T-helper 2 cell treated with Interferon-gamma antibody and Interleukin-4, amounts not matched to agents 100 ng/mL and 5 ng/mL, for 36 hours (primary cell): ENCODE data around the gene CLEC3B. TPM values are rescaled to one million over a fixed set of nuclear protein-coding genes. Genes with fewer than 3 reads are reported as not detected.
"Not testable (repeated sequence)": the region's sequence is repeated elsewhere in the genome, so short reads cannot be mapped to it uniquely, and the experiment has no call there.

Source experiments
- intact Hi-C: fragments of 100-400 bp; cut with micrococcal nuclease; formaldehyde crosslinking; loops from one replicate; pipeline ENCODE4 v1.15.1; 2023
- total RNA-seq: library from RNA; stranded (reverse); gene quantifications from 2 replicates; pipeline ENCODE4 v1.2.3, GENCODE V29; 2022

Gene CLEC3B
- total RNA-seq: 0.27 and 0.36 TPM in 2 replicates

DNA sequence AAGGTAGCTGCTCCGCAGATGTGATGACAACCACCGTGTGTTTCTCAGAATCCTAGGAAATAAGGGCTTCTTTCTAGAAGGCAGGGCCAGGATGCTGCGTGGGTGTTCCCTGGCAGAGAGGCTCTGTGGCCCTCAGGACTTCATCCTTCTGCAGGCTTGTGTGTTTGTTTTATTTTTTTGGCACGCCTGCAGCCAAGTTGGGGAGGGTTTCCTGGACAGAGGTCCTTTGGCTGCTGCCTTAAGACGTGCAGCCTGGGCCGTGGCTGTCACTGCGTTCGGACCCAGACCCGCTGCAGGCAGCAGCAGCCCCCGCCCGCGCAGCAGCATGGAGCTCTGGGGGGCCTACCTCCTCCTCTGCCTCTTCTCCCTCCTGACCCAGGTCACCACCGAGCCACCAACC is at the start of gene CLEC3B:
Gene CLEC3B, plus strand, starts transcription at position 266 of the 400 bp plus-strand sequence. Its CDS starts 60 bp downstream, at position 326.
- intact Hi-C loops: no loop called here

DNA sequence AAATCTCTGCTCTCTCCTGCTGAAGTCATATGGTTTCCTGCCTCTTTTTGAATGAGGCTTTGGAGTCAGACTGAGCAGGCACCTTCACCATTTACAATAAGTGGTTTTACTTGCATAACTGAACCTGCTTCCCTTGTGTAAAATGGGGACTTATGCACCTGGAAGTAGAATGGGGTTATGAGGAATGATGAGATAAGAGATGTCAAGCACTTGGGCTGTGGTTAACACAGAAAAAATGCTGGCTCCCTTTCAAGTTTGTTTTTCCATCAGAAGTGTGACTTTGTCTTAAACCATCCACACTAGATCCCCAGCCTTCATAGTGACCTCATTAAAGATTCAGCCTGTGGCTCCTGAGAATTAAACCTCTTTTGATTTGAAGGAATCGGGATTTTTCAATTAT is 44.9 kb upstream of the CLEC3B start:
- intact Hi-C loops: no loop called here

DNA sequence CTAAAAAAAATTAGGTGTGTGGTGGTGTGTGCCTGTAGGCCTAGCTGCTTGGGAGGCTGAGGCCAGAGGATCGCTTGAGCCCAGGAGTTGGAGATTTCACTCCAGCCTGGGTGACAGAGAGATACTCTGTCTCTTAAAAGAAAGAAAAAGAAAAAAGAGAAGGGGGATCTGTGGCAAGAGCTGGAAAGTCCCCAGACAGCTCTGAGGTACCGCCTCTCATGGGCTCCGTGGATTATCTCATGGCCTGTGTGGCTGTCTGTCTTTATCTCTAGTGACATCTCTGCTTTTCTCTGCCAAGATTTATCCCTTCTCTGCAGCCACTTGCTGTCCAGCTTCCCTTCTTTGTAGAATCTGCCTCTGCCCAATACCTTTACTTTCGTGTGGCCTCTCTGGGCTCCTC is 44.4 kb upstream of the CLEC3B start:
- intact Hi-C loops: no loop called here

GRCh38 chr3:44982817-44983216 is 43.3 kb upstream of the CLEC3B start:
- intact Hi-C loops: no loop called here

GRCh38 chr3:44983484-44983941 is 42.6 kb upstream of the CLEC3B start:
- intact Hi-C loops: no loop called here

- intact Hi-C loops: no loop called here
These were observed 41.8 kb upstream of the CLEC3B start for GRCh38 chr3:44984335-44984734.

- intact Hi-C loops: not testable (repeated sequence)
These were observed 39.8 kb upstream of the CLEC3B start for GRCh38 chr3:44986330-44986729.

- intact Hi-C loops: no loop called here
These were observed 38.8 kb upstream of the CLEC3B start for GRCh38 chr3:44987332-44987731.

- intact Hi-C loops: no loop called here
These were observed 38.0 kb upstream of the CLEC3B start for GRCh38 chr3:44988073-44988472.

DNA sequence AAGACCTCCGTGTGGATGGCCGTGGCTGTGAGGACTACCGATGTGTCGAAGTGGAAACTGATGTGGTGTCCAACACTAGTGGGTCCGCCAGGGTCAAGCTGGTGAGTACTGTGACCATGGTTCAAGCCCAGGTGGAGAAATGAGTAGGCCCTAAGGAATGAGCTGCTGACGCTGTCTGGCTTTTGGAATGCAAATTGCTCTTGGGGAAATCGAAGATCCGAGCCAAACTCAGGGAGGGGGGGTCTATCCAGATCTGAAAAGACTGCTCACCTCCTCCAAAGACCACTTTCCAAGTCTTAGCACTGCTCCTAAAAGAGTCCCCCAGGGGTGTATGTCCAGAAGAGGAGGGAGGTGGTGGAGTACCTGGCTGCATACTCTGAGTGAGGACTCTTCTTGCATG is 37.0 kb upstream of the CLEC3B start:
- intact Hi-C loops: no loop called here

GRCh38 chr3:44989636-44990373 is 36.3 kb upstream of the CLEC3B start:
- intact Hi-C loops: no loop called here

- intact Hi-C loops: no loop called here
These were observed 34.8 kb upstream of the CLEC3B start for GRCh38 chr3:44991326-44991725.

GRCh38 chr3:44992555-44993470 is 33.3 kb upstream of the CLEC3B start:
- intact Hi-C loops: no loop called here

- intact Hi-C loops: no loop called here
These were observed 32.5 kb upstream of the CLEC3B start for GRCh38 chr3:44993471-44994205.

GRCh38 chr3:44995142-44995770 is 30.8 kb upstream of the CLEC3B start:
- intact Hi-C loops: no loop called here

DNA sequence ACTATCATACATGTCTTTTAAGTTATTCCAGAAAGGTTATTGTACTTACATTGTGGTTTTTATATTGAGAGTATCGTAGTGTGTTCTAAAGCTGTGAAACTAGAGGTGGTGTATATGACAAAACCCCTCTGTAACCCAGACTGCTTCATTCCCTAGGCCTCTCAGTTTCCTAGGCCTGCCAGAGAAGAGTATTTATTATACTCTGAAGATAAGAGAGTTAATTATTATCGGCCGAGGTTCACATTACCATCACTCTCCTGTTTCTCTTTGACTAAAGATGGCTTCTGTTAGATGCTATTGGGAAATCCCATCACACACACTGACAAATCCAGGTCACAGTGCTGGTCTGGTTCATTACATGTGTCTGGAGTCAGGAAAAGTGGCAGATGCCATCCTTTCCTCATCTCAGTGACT is 29.5 kb upstream of the CLEC3B start:
- intact Hi-C loops: no loop called here

DNA sequence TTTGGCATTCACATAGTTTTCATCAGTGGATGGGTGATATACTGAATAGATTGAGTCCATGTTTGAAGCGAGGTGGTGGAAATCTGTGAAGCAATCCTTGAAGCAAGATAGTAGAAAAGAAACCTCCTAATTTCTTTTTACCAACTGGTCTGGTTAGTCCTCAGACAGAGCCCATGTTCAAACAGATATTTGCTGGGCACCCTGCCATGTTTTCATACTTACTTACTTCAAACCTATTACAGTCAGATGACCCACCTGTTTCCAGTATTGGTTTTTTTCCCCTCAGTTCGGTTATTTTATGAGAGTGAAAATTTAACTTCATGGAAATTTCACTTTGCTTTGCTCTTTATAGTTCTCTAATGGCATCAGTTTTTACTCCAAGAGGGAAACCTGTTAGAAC is 26.3 kb upstream of the CLEC3B start:
- intact Hi-C loops: no loop called here

DNA sequence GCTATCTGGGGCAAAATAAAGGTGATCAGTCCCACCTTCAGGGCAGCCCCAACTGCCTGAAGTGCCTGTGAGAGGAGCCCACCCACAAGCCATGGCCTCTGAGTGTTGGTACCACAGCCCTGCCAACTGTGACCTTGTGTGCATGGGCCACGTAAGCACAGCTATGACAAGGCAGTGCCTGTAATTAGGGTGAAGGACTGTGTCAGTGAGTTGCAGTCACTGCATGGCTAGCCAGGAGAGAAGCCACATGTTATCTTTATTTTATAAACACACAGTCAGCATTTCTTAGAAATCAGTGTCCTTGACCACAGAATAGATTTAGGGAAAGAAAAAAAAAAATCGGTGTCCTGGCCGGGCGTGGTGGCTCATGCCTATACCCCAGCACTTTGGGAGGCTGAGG is 25.3 kb upstream of the CLEC3B start:
- intact Hi-C loops: no loop called here

GRCh38 chr3:45001738-45002137 is 24.4 kb upstream of the CLEC3B start:
- intact Hi-C loops: no loop called here

DNA sequence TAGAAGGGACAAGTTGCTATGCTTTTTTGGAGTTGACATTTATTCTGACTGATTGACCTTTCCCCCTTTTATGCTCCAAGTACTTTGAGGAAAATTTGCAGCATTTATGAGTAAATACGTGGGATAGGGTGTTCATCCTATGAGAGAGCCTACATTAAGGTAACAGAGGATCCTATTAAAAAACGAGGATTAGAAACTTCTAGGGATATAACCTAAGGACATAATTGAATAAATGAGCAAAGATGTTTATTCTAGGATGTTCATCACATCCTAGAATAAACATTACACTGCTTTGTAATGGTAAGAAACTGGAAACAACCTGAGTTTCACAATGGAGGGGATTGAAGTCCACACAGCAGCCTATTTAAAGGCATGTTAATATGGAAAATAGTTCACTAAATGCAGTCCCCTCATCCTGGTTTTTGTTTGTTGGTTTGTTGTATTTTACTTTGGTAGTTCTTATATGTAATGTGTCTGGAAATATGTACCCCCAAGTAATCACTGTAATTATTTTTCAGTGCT is 23.9 kb upstream of the CLEC3B start:
- intact Hi-C loops: no loop called here

DNA sequence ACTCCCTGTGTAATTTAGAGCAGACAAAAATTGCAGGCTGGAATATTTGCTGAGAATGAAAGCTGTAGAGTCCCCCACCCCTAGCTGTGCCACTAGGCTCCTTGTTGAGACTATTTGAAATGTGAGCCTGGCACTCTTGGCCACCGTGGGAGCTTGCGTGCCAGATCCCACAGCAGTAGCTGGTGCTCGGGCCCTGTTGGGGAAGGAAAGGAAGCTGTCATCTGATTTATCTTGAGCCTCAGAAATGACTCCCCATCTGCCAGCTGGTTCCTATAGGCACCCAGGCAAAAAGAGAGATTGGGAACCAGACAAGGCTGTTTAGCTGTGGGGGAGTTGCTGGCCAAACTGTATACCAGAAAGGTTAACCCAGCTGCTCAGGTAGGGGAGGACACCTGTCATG is 23.4 kb upstream of the CLEC3B start:
- intact Hi-C loops: no loop called here
